Heart left ventricle (tissue), 16 donors: Measurements from ENCODE around the gene C1QTNF6. TPM values are rescaled to one million over a fixed set of nuclear protein-coding genes. Genes with fewer than 3 reads are reported as not detected.

Experiments
- ATAC-seq, 4 donors: fragments of 200-7000 bp; cut with Tn5 transposase; one replicate each; pipeline ENCODE4 v1.9.1; 2020 to 2022; ENCODE audit warnings: moderate library complexity in 4 of 4, mild to moderate bottlenecking in 3 of 4, moderate number of reproducible peaks in 1 of 4
- DNase-seq, 5 donors: peaks; one replicate each; pipeline ENCODE4 v3.0.0-alpha.2; 2020
- H3K27ac ChIP-seq, 12 donors: fragments of 200-600 bp; sonication (generic) in 4 of 12; one replicate each; pipeline versions ENCODE4 v1.5.0 to v1.8.0; 2016 to 2022; ENCODE audit warnings: mild to moderate bottlenecking in 2 of 12
- H3K27me3 ChIP-seq, 9 donors: fragments of 200-600 bp; sonication (generic) in 2 of 9; one replicate each; pipeline versions ENCODE4 v1.5.1 to v1.8.0; 2016 to 2022; ENCODE audit warnings: mild to moderate bottlenecking in 3 of 9
- H3K36me3 ChIP-seq, 9 donors: fragments of 200-600 bp; sonication (generic) in 2 of 9; one replicate each; pipeline versions ENCODE4 v1.5.0 to v1.8.0; 2018 to 2022; ENCODE audit warnings: mild to moderate bottlenecking in 2 of 9
- H3K4me1 ChIP-seq, 12 donors: fragments of 200-600 bp; sonication (generic) in 4 of 12; one replicate each; pipeline versions ENCODE4 v1.5.0 to v1.8.0; 2016 to 2022; ENCODE audit warnings: mild to moderate bottlenecking in 3 of 12
- H3K4me3 ChIP-seq, 12 donors: fragments of 200-600 bp; sonication (generic) in 4 of 12; one replicate each; pipeline versions ENCODE4 v1.5.0 to v1.8.0; 2017 to 2022; ENCODE audit warnings: mild to moderate bottlenecking in 9 of 12, moderate library complexity in 4 of 12
- H3K9me3 ChIP-seq, 12 donors: fragments of 200-600 bp; sonication (generic) in 4 of 12; one replicate each; pipeline versions ENCODE4 v1.5.0 to v1.8.0; 2016 to 2022; ENCODE audit warnings: mild to moderate bottlenecking in 1 of 12
- POLR2A ChIP-seq, 2 donors: fragments of 450-650 bp; IDR thresholded peaks; one replicate each; pipeline ENCODE4 v1.6.1; 2017; ENCODE audit warnings: antibody characterized with exemption in 2 of 2, mild to moderate bottlenecking in 2 of 2, moderate library complexity in 2 of 2
- WGBS, 4 donors: extraction: QIAGEN DNeasy Blood & Tissue Kit in 2 of 4; methylation state at CpG; one replicate each; pipeline versions ENCODE4 v1.1.5 to v1.1.7; 2013 to 2018; 5-methylcytosine and 5-hydroxymethylcytosine counted together
- intact Hi-C, 10 donors: fragments of 100-400 bp; cut with DNase I; formaldehyde crosslinking; loops; one replicate each; pipeline versions ENCODE4 v1.11.1 to v1.14.2; 2022
- polyA plus RNA-seq, 2 donors: library from polyadenylated mRNA; stranded (reverse); fragments of 200-250 nt; gene quantifications; one replicate each; pipeline ENCODE4 v1.2.3, GENCODE V29; 2013
- total RNA-seq, 9 donors: library from RNA; depleted of rRNA in 2 of 9; stranded (reverse); fragments of >200 nt in 2 of 9; fragmentation: NEBNext Ultra II Directional in 3 of 9; extraction: Animal tissue kit (Norgen Biotek cat#: 25700) in 3 of 9; gene quantifications; one replicate each; pipeline versions ENCODE4 v1.1.0 to v1.2.4, GENCODE V29; 2016 to 2023
- TF ChIP-seq, protein P1 (sequence below), 12 donors: fragments of 200-600 bp; sonication (generic) in 4 of 12; IDR thresholded peaks; one replicate each; pipeline versions ENCODE4 v1.5.0 to v1.8.0; 2018 to 2022; ENCODE audit warnings: antibody characterized with exemption in 12 of 12, mild to moderate bottlenecking in 5 of 12
- donor health status: ischemic (EF 13 %, LVEDD 7.1; RV severe dilation, severe dysfunction).
- donor health status: healthy with polysubstance abuse.
- donor health status: DM: no; HTN: yes; CAD: no.
- donor health status: DM: no; HTN: no; CAD: no.
- donor health status: ischemic (EF 25% LVEDD 6.9; RV normal size, moderate dysfunction).
- donor health status: ischemic (EF 25% LVEDD 5.7; RV mildly dilated, moderate dysfunction).
- donor health status: healthy.
- donor health status: DM: yes; HTN: yes; CAD: no.
- donor health status: ischemic (EF 35%, LVEDD 5.7; RV mildly dilated, moderate dysfunction).
- donor health status: nonischemic (EF 11% LVEDD 7.7; RV severe dilation, severe dysfunction).
- donor health status: DM: yes; HTN: yes; CAD: no.
- donor health status: PGD.
- donor health status: ischemic (EF 29% LVEDD 5.4; RV normal size, mild dysfunction).
- donor health status: nonischemic (EF 23%, LVEDD 6.1; RV moderate dilation, normal function).

Gene C1QTNF6
- total and polyA plus RNA-seq, 11 donors, result 0.31 to 11.9 (median 1.4) TPM

DNA sequence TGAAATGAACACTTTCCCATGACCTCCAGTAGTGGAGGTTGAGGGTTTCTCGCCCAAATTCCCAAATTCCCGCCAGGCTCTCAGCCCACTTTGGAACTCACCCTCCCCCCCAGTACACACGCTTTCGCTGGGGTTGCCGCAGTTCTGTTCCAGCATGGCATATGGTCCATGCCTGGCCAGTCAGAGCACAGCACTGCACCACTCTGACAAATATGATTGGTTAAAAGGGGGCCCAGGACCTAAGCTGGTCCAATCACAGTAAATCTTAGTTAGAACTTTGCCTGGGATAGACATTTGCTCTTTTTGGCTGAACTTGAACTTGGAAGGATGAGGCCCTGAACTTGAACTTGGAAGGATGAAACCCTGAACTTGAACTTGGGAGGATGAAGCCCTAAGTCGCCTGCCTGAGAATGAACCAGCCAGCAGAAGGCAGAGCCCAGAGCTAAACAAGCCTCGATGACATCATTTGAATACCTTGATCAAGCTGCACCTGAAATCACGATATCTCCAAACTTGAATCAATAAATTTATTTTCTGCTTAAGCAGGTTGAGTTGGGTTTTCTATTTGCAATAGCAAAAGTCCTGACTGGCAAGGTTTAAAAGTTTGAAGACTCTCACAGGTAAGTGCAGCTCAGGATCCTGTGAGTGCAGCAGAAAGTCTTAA, 36.8 kb upstream of the C1QTNF6 start:
- no peak overlapping the region for H3K4me3 ChIP-seq
- no peak for TF ChIP-seq POLR2A (IDR thresholded peaks at IDR 0.05)
- TF ChIP-seq, protein P1, sequence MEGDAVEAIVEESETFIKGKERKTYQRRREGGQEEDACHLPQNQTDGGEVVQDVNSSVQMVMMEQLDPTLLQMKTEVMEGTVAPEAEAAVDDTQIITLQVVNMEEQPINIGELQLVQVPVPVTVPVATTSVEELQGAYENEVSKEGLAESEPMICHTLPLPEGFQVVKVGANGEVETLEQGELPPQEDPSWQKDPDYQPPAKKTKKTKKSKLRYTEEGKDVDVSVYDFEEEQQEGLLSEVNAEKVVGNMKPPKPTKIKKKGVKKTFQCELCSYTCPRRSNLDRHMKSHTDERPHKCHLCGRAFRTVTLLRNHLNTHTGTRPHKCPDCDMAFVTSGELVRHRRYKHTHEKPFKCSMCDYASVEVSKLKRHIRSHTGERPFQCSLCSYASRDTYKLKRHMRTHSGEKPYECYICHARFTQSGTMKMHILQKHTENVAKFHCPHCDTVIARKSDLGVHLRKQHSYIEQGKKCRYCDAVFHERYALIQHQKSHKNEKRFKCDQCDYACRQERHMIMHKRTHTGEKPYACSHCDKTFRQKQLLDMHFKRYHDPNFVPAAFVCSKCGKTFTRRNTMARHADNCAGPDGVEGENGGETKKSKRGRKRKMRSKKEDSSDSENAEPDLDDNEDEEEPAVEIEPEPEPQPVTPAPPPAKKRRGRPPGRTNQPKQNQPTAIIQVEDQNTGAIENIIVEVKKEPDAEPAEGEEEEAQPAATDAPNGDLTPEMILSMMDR (IDR thresholded peaks at IDR 0.05), result no peak
- intact Hi-C loops, result no loop called here
- H3K27me3 ChIP-seq, result peaks cover 0 to 9% (median 3%) of the 10 kb centered on the region in 9 donors
- peaks cover 0 to 75% (median 0%) of the 10 kb centered on the region in 12 donors for H3K4me1 ChIP-seq
- H3K36me3 ChIP-seq, result peaks cover 0 to 28% (median 0%) of the 10 kb centered on the region in 9 donors
- H3K9me3 ChIP-seq, result peaks cover 0 to 3% (median 0%) of the 10 kb centered on the region in 12 donors
- ATAC-seq, result no peak
- peak overlapping the region in 1 of 12 donors; percentile 76 for H3K27ac ChIP-seq
- 59 to 67% (median 66%) methylated on average over 8 of the region's 8 CpGs for WGBS, 4 donors
- peak in 1 of 5 donors; percentile 11 for DNase-seq

DNA sequence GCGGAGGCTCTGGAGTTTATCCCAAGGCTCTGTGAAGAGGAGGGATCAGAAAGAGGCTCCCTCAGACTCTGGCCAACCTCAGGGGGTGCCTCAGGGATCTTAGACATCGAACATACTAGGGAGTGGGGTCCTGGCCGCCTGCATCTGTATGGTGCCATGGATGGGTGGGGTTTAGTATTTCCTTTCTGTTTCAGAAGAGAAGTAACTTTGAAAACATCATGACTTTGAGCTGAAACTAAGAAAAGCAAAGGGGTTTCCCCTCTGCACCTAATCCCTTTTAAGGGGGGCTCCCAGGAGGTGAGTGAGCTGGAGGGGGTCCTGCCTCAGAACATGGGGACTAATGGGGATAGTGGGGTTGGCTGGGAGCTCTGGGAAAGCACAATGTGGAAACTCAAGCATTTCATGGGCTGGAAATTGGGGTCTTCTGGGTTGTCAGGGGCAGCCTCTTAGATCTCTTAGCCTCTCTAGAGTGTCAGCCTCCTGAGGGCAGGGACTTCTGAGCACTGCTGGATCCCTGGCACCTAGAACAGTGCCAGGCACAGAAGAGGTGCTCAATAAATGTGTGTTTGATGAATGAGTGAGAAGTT, 36.0 kb upstream of the C1QTNF6 start:
- ATAC-seq (no peak), DNase-seq (no peak)
- H3K9me3 ChIP-seq, result peaks cover 0 to 3% (median 0%) of the 10 kb centered on the region in 12 donors
- no peak overlapping the region for H3K4me3 ChIP-seq
- H3K4me1 ChIP-seq, result peaks cover 0 to 67% (median 0%) of the 10 kb centered on the region in 12 donors
- H3K36me3 ChIP-seq, result peaks cover 0 to 28% (median 0%) of the 10 kb centered on the region in 9 donors
- 68 to 73% (median 72%) methylated on average over 3 of the region's 3 CpGs for WGBS, 4 donors
- peak overlapping the region in 1 of 12 donors; percentile 76 for H3K27ac ChIP-seq
- H3K27me3 ChIP-seq, result peaks cover 0 to 11% (median 3%) of the 10 kb centered on the region in 9 donors
- no peak for TF ChIP-seq POLR2A (IDR thresholded peaks at IDR 0.05)
- TF ChIP-seq, protein P1 (IDR thresholded peaks at IDR 0.05), result no peak
- intact Hi-C loops, result no loop called here

DNA sequence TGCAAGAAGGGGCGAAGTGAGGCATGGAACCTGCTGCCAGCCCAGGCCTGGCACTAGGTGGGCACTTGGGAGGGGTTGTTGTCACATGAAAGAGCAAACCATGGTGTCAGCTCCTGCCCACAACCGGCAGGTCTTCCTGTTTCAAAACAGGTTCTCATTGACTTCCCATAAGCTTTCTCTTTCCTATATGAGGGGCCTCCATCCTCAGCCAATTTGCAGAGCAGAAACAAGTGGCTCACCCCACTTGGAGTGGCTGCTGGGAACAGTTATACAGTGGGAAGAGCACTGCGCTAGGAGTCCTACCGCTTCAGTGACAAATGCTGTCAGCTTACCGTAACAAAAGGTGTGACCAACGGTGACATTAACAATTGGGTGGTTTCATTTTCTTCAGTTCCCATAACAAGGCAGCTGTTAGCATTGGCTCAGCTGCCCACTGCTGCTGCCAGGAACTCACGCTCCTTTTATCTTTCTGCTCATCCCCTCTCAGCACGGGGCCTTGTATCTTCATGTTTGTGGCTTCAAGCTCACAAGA, 34.5 kb upstream of the C1QTNF6 start:
- 69 to 86% (median 81%) methylated on average over 8 of the region's 8 CpGs for WGBS, 4 donors
- intact Hi-C loops, result no loop called here

More for the DNA sequence above, 34.5 kb upstream of the C1QTNF6 start:
- Histone ChIP-seq H3K27ac (peak overlapping the region in 1 of 12 donors; percentile 81), H3K4me3 (no peak overlapping the region), H3K36me3 (peaks cover 0 to 24% (median 0%) of the 10 kb centered on the region in 9 donors), H3K9me3 (peaks cover 0 to 3% (median 0%) of the 10 kb centered on the region in 12 donors), H3K4me1 (peaks cover 0 to 52% (median 0%) of the 10 kb centered on the region in 12 donors), H3K27me3 (peaks cover 0 to 15% (median 3%) of the 10 kb centered on the region in 9 donors)
- no peak for DNase-seq
- ATAC-seq, result no peak
- TF ChIP-seq POLR2A (IDR thresholded peaks at IDR 0.05), result no peak
- TF ChIP-seq, protein P1 (IDR thresholded peaks at IDR 0.05), result no peak
